DMS153 treated with DMSO at 0.1 percent for 48 hours (cell line): ENCODE measurements around the gene VCP.
"Not testable (repeated sequence)": the region's sequence is repeated elsewhere in the genome, so short reads cannot be mapped to it uniquely, and the experiment has no call there.

Source experiments
- DNase-seq: peaks from one replicate; lab custom pipeline; 2025; ENCODE audit not compliant: unreplicated experiment; lab: John Stamatoyannopoulos, UW

Gene VCP

GRCh38 chr9:35026671-35027070 lies 45.8 kb downstream of the VCP start:
- no peak for DNase-seq

DNA sequence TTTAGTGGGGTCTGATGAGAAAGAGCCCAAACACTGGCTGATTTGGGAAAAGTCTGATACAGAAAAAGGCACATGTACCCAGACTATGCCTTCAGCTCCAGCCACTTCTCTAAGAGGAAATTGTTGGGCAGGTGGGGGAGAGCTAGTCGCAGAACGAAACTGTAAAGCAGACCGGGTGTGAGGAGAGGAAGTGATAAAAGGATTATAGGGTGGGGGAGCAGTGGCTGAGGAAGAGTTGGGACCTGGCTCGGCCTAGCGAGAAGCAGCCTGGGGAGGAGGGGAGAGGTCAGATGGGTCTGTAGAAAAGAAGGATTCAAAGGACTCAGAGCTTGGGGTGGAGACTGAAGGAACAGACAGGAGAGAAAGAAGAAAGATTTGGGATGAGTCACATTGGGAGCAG lies 49.0 kb downstream of the VCP start:
- DNase-seq, result not testable (repeated sequence)

DNA sequence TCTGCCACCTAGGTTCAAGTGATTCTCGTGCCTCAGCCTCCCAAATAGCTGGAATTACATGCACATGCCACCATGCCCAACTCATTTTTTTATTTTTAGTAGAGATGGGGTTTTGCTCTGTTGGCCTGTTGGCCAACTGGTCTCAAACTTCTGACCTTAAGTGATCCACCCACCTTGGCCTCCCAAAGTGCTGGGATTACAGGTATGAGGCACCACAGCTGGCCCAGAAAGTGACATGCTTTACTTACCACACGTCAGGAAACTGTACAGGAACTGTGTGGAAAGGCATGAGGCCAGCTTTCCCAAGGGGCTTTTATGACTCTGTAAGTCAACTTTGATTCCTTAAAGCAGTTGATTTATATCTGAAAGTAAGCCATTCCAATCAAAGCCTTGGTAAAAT lies 57.9 kb downstream of the VCP start:
- no peak for DNase-seq

DNA sequence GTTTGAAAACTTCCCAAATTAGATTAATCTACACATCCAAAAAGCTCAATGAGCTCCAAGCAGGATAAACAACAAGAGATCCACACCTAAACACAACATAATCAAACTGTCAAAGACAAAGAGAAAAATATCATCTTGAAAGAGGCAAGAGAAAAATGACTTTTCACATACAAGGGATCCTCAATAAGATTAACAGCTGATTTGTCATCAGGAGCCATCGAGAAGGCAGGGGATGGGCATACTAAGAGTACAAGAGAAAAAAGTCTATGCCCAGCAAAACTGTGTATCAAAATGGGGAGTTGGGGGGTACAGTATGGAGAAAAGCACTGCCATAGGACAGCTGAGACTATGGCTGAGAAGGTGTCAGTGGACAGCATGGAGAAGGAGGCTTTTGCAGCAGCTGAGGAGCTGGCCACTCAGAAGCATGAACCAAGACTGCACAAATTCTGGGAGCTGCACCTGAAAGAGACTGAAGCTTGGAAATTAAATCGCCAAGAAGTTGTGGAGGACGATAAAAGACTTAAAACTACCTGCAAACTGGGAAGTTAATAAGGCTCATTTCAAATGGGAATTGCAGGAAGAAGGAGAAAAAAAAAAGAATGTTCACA lies 62.0 kb downstream of the VCP start:
- no peak for DNase-seq
